GM21367 (cell line): ENCODE results near the gene DISP1.
"Not testable (repeated sequence)": the region's sequence is repeated elsewhere in the genome, so short reads cannot be mapped to it uniquely, and the experiment has no call there.

ENCODE experiments used
- ATAC-seq: cut with Tn5 transposase; IDR thresholded peaks from one replicate; pipeline ENCODE4 v1.9.1; 2021; ENCODE audit not compliant: unreplicated experiment

DISP1 gene

DNA sequence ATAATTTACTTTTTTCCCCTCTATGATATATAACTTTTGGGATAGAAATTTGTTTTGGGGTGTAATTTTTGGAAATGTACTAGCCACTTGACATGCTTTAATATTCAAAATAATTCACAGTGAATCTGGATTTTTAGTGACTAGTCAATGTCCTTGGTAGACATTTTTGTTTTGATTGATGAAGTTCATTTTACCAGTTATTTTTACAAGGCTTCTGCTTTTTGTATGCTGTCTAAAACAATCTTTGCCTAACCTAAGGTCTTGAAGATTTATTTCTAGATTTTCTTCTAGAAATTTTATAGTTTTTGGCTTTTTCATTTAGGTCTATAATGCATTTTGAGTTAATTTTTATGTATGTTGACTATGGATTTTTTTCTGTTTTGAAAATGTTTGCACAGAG lies 30.9 kb downstream of the DISP1 start:
- no peak for ATAC-seq

DNA sequence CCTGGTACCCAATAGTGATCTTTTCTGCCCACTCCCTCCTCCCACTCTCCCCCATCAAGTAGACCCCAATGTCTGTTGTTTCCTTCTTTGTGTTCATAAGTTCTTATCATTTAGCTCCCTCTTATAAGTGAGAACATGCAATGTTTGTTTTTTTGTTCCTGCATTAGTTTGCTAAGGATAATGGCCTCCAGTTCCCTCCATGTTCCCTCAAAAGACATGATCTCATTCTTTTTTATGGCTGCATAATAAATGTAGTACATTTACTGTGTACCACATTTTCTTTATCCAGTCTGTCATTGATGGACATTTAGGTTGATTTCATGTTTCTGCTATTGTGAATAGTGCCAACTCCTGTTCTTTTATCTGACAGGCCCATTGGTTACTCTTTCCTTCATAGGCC lies 35.7 kb downstream of the DISP1 start:
- not testable (repeated sequence) for ATAC-seq

DNA sequence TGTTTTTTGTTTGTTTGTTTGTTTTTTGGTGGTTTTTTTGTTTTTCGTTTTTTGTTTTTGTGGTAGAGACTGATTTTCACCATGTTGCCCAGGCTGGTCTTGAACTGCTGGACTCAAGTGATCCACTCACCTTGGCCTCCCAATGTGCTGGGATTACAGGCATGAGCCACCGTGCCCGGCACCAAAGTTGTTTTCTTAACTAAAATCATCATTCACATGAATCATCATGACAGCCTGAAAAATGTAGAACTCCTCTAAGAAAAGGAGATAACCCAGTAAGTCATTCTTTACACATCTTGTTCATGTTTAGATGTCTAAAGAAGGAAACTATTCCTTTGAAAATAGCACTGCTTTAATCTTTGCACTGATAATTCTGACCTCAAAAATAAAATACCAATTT lies 37.5 kb downstream of the DISP1 start:
- no peak for ATAC-seq

DNA sequence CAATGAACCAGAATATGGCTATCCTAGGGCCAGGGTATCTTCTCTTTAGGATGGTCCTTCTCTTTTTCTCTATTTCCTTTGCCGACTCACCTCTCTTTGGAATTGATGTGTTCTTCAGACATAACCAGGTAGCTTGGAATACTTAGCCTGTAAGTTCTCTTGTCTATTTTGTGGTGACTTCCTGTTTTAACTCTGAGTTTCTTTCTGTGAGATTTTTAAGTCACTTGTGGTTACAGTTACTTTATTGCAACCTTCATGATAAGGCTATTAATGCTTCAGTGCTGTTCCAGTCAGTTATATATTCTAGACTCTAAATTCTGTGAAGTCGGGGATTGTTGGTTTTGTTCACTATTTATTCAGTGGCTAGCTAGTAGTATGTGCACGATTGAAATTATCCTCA lies 46.2 kb downstream of the DISP1 start:
- ATAC-seq = no peak
